Tibial nerve (tissue), 4 donors: ENCODE results near the gene DCN.

Experiments
- CTCF ChIP-seq, 5 experiments: fragments of 200-600 bp in 3 of 5; fragments of 450-650 bp in 2 of 5; sonication (generic) in 3 of 5; IDR thresholded peaks; one replicate each; pipeline ENCODE4 v1.5.1; 2016 to 2019; ENCODE audit warnings: antibody characterized with exemption in 5 of 5, mild to moderate bottlenecking in 3 of 5, moderate library complexity in 2 of 5
- EP300 ChIP-seq, 2 donors: sonication (generic); formaldehyde crosslinking; IDR thresholded peaks; one replicate each; pipeline ENCODE4 v1.6.1; 2017; ENCODE audit warnings: antibody characterized with exemption in 2 of 2, mild to moderate bottlenecking in 1 of 2
- POLR2A ChIP-seq, 2 donors: fragments of 450-650 bp; IDR thresholded peaks; one replicate each; pipeline ENCODE4 v1.6.1; 2017; ENCODE audit warnings: antibody characterized with exemption in 2 of 2, mild to moderate bottlenecking in 2 of 2, moderate library complexity in 2 of 2

GRCh38 chr12:91205811-91206210 lies 23.2 kb upstream of the DCN start:
- no peak for TF ChIP-seq POLR2A (IDR thresholded peaks at IDR 0.05)
- TF ChIP-seq CTCF (IDR thresholded peaks at IDR 0.05), result no peak
- no peak for TF ChIP-seq EP300 (IDR thresholded peaks at IDR 0.05)
